ENCODE results near the gene ODAD4. TPM values are rescaled to one million over a fixed set of nuclear protein-coding genes. Genes with fewer than 3 reads are reported as not detected.
"Not testable (repeated sequence)": the region's sequence is repeated elsewhere in the genome, so short reads cannot be mapped to it uniquely, and the experiment has no call there.

The ODAD4 gene
- polyA plus RNA-seq, 4 donors = 2.0 to 7.5 (median 6.8) TPM

GRCh38 chr17:41992576-41992975 lies 62.2 kb downstream of the ODAD4 start:
- DNase-seq (ENCODE audit: low read depth in 4 of 4, low spot score in 3 of 4) = no peak

- DNase-seq (ENCODE audit: low read depth in 4 of 4, low spot score in 3 of 4) = no peak
Measured at GRCh38 chr17:41996855-41997164, 66.4 kb downstream of the ODAD4 start.

GRCh38 chr17:41998497-41998896 lies 68.1 kb downstream of the ODAD4 start:
- no peak for DNase-seq (ENCODE audit: low read depth in 4 of 4, low spot score in 3 of 4)

GRCh38 chr17:42000413-42001133 lies 70.2 kb downstream of the ODAD4 start:
- DNase-seq (ENCODE audit: low read depth in 4 of 4, low spot score in 3 of 4) = no peak

GRCh38 chr17:42001729-42002128 lies 71.3 kb downstream of the ODAD4 start:
- no peak for DNase-seq (ENCODE audit: low read depth in 4 of 4, low spot score in 3 of 4)

- DNase-seq (ENCODE audit: low read depth in 4 of 4, low spot score in 3 of 4) = no peak
Measured at GRCh38 chr17:42002175-42002791, 71.9 kb downstream of the ODAD4 start.

GRCh38 chr17:42002792-42003301 lies 72.4 kb downstream of the ODAD4 start:
- DNase-seq (ENCODE audit: low read depth in 4 of 4, low spot score in 3 of 4) = no peak

GRCh38 chr17:42005166-42005565 lies 74.7 kb downstream of the ODAD4 start:
- no peak for DNase-seq (ENCODE audit: low read depth in 4 of 4, low spot score in 3 of 4)

GRCh38 chr17:42009170-42009569 lies 78.8 kb downstream of the ODAD4 start:
- DNase-seq (ENCODE audit: low read depth in 4 of 4, low spot score in 3 of 4) = no peak

GRCh38 chr17:42010266-42010680 lies 79.9 kb downstream of the ODAD4 start:
- DNase-seq (ENCODE audit: low read depth in 4 of 4, low spot score in 3 of 4) = not testable (repeated sequence)

GRCh38 chr17:42010898-42011516 lies 80.6 kb downstream of the ODAD4 start:
- no peak for DNase-seq (ENCODE audit: low read depth in 4 of 4, low spot score in 3 of 4)

- DNase-seq (ENCODE audit: low read depth in 4 of 4, low spot score in 3 of 4) = not testable (repeated sequence)
Measured at GRCh38 chr17:42012363-42012762, 81.9 kb downstream of the ODAD4 start.

GRCh38 chr17:42013740-42014139 lies 83.3 kb downstream of the ODAD4 start:
- not testable (repeated sequence) for DNase-seq (ENCODE audit: low read depth in 4 of 4, low spot score in 3 of 4)

Other genes with a start within 250 kb of the ODAD4 start
- gene EIF1, start 241.7 kb upstream of the ODAD4 start, polyA plus RNA-seq (ENCODE audit: insufficient read length in 4 of 4) = 100 to 1,000 TPM; 669 to 825 (median 761) TPM
- not detected for gene GAST, start 218.3 kb upstream of the ODAD4 start, polyA plus RNA-seq (ENCODE audit: insufficient read length in 4 of 4)
- gene HAP1, start 196.0 kb upstream of the ODAD4 start, polyA plus RNA-seq (ENCODE audit: insufficient read length in 4 of 4) = 1 to 10 TPM in 2 of 4 donors, under 1 TPM in 2; 0.69 to 1.5 (median 0.92) TPM
- 100 to 1,000 TPM in 3 of 4 donors, 10 to 100 TPM in 1; 74.9 to 239 (median 187) TPM for gene JUP, start 143.9 kb upstream of the ODAD4 start, polyA plus RNA-seq (ENCODE audit: insufficient read length in 4 of 4)
- gene P3H4, start 118.7 kb upstream of the ODAD4 start, polyA plus RNA-seq (ENCODE audit: insufficient read length in 4 of 4) = 10 to 100 TPM; 33.9 to 49.4 (median 39.8) TPM
- 100 to 1,000 TPM; 141 to 260 (median 161) TPM for gene FKBP10, start 117.6 kb upstream of the ODAD4 start, polyA plus RNA-seq (ENCODE audit: insufficient read length in 4 of 4)
- gene NT5C3B, start 94.4 kb upstream of the ODAD4 start, polyA plus RNA-seq (ENCODE audit: insufficient read length in 4 of 4) = 100 to 1,000 TPM in 1 of 4 donors, 10 to 100 TPM in 3; 72.3 to 118 (median 91.4) TPM
- under 1 TPM; 0.16 to 0.34 (median 0.26) TPM for gene KLHL10, start 92.8 kb upstream of the ODAD4 start, polyA plus RNA-seq (ENCODE audit: insufficient read length in 4 of 4)
- 10 to 100 TPM in 1 of 4 donors, 1 to 10 TPM in 3; 6.7 to 10.9 (median 9.3) TPM for gene KLHL11, start 65.2 kb upstream of the ODAD4 start, polyA plus RNA-seq (ENCODE audit: insufficient read length in 4 of 4)
- 10 to 100 TPM; 79.7 to 90.8 (median 86.2) TPM for gene ACLY, start 11.7 kb upstream of the ODAD4 start, polyA plus RNA-seq (ENCODE audit: insufficient read length in 4 of 4)
- 10 to 100 TPM; 55.9 to 72.1 (median 60.9) TPM for gene CNP, start 36.2 kb downstream of the ODAD4 start, polyA plus RNA-seq (ENCODE audit: insufficient read length in 4 of 4)
- gene DNAJC7, start 86.8 kb downstream of the ODAD4 start, polyA plus RNA-seq (ENCODE audit: insufficient read length in 4 of 4) = 100 to 1,000 TPM in 3 of 4 donors, 10 to 100 TPM in 1; 97.1 to 168 (median 148) TPM
- 10 to 100 TPM; 39.3 to 52.2 (median 48.7) TPM for gene NKIRAS2, start 89.5 kb downstream of the ODAD4 start, polyA plus RNA-seq (ENCODE audit: insufficient read length in 4 of 4)
- gene C17orf113, start 120.0 kb downstream of the ODAD4 start, polyA plus RNA-seq (ENCODE audit: insufficient read length in 4 of 4) = 1 to 10 TPM; 3.1 to 6.0 (median 3.3) TPM
- 1 to 10 TPM; 5.1 to 9.3 (median 6.2) TPM for gene ZNF385C, start 167.9 kb downstream of the ODAD4 start, polyA plus RNA-seq (ENCODE audit: insufficient read length in 4 of 4)
- gene DHX58, start 182.1 kb downstream of the ODAD4 start, polyA plus RNA-seq (ENCODE audit: insufficient read length in 4 of 4) = 10 to 100 TPM in 1 of 4 donors, 1 to 10 TPM in 3; 7.7 to 12.0 (median 8.4) TPM
- gene KAT2A, start 190.8 kb downstream of the ODAD4 start, polyA plus RNA-seq (ENCODE audit: insufficient read length in 4 of 4) = 10 to 100 TPM; 42.1 to 88.4 (median 57.0) TPM
- gene HSPB9, start 192.2 kb downstream of the ODAD4 start, polyA plus RNA-seq (ENCODE audit: insufficient read length in 4 of 4) = under 1 TPM in 3 of 4 donors, not detected in 1; 0.16 to 0.27 (median 0.23) TPM
- gene RAB5C, start 224.4 kb downstream of the ODAD4 start, polyA plus RNA-seq (ENCODE audit: insufficient read length in 4 of 4) = 100 to 1,000 TPM; 105 to 150 (median 127) TPM

Data from left renal pelvis (tissue), 4 donors.